ENCODE measurements around the gene RPRD1B.
"Not testable (repeated sequence)": the region's sequence is repeated elsewhere in the genome, so short reads cannot be mapped to it uniquely, and the experiment has no call there.

The RPRD1B gene

GRCh38 chr20:38073307-38074071 is 39.9 kb downstream of the RPRD1B start:
- DNase-seq (ENCODE audit: low read depth), result no peak

- DNase-seq (ENCODE audit: low read depth), result no peak
Observed at GRCh38 chr20:38075161-38075998, 41.8 kb downstream of the RPRD1B start.

DNA sequence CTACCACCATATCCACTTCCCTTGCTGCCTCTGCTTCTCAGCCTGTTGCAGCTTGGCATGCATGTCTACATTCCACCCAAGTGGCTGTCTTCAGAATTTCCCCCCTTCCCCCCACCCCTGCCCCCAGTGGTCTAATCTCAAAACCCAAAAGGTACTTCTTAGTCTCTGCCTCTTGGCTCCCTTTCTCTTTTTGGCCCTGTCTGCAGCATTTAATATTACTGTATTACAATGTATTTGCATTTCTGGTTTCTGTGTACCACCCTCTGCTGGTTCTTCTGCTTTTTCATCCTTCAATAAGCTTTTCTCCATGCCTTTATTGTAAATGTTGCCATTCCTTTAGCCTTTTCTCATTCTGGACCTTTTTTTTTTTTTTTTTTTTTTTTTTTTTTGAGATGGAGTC is 43.0 kb downstream of the RPRD1B start:
- no peak for DNase-seq (ENCODE audit: low read depth)

GRCh38 chr20:38078084-38078483 is 44.5 kb downstream of the RPRD1B start:
- DNase-seq (ENCODE audit: low read depth), result no peak

- DNase-seq (ENCODE audit: low read depth), result no peak
Observed at GRCh38 chr20:38079353-38079752, 45.8 kb downstream of the RPRD1B start.

DNA sequence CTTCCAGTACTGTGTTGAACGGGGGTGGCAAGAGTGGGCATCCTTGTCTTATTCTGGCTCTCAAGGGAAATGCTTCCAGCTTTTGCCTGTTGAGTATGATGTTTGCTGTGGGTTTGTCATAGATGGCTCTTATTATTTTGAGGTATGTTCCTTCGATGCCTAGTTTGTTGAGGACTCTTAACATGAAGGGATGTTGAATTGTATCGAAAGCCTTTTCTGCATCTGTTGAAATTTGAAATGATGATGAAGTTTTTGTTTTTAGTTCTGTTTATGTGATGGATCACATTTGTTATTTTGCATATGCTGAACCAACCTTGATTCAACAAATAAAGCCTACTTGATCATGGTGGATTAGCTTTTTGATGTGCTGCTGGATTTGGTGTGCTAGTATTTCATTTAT is 48.0 kb downstream of the RPRD1B start:
- no peak for DNase-seq (ENCODE audit: low read depth)

DNA sequence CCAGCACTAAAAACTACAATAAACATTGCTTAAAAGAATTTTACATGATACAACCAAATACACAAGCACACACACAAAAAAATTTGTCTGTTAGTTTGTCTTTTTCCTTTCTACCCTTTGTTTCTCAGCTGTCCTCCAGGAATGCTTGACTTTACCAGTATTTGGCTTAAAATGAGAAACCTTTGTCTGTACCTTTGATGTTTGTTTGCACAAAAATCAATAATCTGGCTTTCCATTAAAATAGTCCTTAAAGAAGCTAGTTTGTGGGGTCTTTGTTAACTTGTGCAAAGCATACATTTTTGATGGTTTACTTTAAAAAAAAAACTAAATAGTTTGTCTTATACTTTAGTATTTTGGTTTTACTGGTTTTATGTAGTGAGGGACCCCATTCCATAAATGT is 49.3 kb downstream of the RPRD1B start:
- no peak for DNase-seq (ENCODE audit: low read depth)

DNA sequence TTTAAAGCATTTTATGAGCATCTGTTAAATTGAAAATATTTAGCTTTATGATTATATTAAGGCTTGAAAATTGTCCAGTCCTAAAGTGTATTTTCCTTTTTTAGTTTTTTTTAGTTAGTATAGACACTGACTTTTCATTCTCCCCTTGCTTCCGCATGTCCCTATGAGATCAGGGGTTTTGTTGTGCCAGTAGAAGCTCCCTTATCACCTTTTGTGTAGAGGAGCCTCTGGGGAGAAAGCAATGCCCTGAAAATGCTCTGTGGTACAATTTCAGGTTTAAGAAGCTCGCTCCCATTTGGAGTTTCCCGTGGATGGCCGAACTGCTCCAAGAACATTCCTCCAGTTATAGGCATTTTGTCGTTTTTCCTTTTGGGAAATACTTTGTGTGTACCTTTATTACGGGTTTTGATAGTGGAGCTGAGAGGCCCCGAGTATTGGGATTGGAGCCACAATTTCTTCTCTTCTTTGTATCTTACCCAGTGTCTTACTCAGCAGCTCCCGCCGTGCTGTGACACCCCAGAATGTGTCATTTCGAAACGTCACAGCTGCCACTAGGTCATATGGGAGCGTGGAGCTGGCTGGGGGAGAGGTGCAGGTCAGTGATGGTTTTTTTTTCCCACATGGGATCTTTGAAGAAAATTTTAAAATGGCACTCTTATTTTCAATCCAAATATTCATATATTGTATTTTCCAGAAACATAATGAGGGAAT is 49.9 kb downstream of the RPRD1B start:
- DNase-seq (ENCODE audit: low read depth), result no peak

DNA sequence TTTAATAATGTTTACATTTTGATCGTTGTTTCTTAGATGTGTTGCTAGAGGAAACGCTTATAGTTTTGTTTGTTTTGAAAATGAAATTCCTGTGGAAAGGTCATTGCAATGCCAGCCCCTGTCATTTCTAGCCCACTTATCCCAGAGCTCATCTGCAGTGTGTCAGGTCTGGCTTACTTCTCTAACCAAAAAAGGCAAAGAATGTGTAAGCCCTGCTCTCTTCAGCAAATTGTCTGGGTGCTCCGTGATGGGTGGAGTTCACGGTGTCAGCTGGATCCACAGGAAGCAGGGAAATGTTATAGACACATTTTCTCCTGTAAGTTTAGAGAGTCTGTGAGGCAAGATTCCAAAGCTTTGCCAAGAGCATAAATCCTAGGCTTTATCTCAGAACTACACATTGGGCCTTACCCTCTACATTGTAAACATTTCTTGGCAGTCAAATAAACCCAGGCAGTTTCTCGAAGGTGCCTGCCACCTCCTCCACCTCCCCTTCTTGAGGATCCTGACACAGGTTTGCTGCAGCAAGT is 50.9 kb downstream of the RPRD1B start:
- no peak for DNase-seq (ENCODE audit: low read depth)

GRCh38 chr20:38085026-38085425 is 51.5 kb downstream of the RPRD1B start:
- DNase-seq (ENCODE audit: low read depth), result no peak

DNA sequence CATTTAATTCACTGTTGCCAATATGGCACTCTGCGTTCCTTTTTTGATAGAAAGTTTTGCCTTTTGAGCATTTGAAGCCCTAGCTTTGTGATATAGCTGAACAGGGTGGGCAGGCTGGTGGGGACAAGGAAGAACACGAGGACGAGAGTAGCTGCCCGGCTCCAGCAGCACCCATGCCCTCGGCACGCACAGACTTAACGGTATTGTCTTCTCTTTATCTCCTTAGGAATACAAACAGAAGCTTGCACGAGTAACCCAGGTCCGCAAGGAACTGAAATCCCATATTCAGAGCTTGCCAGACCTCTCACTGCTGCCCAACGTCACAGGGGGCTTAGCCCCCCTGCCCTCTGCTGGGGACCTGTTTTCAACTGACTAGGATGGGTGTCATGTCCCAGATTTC is 56.0 kb downstream of the RPRD1B start:
- no peak for DNase-seq (ENCODE audit: low read depth)

- no peak for DNase-seq (ENCODE audit: low read depth)
Observed at GRCh38 chr20:38090061-38090460, 56.5 kb downstream of the RPRD1B start.

DNA sequence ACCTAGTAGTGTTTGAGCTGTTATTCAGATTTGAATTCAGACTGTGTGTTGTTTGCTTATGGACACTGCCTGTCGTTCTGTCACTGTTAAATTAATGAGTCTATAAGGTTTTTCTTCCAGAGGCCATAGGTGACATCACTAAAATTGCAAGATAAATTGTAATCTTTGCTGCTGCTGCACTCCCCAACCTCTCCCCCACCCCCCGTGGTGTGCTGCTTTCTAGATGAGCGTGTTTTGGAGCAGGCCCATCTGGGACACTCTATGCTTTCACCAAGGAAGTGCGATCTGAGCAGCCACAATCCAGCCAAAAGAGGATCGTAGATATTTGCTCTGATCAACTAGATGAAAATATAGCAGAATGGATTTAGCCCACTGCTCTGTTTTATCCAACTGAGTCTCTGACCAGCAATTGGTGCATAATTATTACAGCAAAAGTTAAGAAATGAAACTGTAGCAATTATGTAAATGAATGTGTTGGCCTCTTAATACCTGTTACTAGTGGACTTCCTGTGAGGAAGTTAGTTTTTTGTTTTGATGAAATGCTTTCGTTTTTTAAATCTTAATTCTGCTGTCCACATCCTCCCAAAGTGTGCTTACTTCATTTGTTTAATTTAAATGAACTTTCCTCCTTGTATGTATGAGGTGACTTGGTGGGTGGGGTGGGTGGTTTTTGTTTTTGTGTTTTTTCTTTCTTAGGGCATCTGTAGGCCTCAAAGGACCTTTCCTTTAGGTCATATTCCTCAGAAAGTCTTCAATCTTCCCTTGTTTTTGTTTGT is 58.1 kb downstream of the RPRD1B start:
- no peak for DNase-seq (ENCODE audit: low read depth)

DNA sequence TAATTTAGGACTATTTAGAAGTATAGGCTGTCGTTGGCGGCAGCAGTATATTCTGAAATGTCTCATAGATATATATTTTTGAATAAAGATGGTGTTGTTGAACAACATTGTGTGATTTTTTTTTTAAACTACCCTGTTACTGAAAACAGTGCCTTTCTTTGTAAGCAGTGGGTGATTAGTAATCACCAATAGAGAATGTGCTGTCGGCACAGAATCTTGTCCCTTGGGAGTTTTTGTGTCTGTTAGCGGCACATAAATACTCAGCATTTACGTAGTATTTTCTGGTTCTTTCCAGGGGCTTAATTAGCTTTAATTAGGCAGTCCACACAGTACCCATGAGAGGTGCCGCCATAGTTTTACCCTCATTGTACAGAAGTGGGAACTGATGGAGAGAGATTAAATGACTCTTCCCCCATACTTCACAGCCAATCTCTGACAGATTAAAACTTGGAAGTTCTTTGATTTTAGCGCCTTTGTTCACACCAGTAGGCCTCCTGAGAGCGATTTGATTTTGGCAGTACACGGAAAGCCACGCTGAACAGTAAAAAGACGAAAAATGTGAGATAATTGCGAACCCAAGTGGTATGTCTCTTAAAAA is 58.8 kb downstream of the RPRD1B start:
- no peak for DNase-seq (ENCODE audit: low read depth)

DNA sequence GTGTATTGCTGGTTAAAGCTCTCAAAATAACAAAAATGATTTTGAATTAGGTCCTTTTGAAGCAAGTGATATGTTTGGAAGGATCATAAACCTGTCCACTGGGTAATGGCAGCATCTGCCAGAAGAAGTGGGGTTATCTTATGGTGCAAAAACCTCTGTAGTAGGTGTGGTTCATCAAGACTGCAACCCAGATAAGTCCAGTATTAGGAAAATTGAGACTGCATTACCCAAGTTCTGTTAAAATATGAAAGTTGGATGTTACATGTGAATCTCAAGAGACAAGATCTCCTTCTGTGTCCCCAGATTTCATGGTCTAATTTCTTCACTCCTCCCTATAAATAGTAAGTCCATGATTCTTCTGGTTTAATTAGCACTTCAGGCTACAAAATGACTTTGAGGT is 59.4 kb downstream of the RPRD1B start:
- no peak for DNase-seq (ENCODE audit: low read depth)

DNA sequence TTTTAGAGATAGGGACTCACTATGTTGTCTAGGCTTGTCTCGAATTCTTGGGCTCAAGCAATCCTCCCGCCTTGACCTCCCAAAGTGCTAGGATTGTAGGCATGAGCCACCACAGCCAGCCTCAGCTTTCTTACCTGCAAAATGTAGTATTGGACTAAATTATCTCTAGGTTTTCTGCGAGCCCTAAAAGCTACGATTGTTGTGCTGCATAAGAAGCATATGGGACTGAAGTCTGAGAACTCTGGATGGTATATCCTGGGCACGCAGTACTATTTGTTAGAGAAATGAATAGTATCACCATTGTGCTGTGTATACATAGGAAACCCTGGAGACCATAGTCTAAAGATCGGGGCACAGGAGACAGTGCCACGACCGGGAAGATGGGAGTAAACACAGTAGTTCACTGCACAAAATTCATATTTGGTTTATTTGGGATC is 60.1 kb downstream of the RPRD1B start:
- no peak for DNase-seq (ENCODE audit: low read depth)

GRCh38 chr20:38094373-38094891 is 60.9 kb downstream of the RPRD1B start:
- DNase-seq (ENCODE audit: low read depth), result no peak

DNA sequence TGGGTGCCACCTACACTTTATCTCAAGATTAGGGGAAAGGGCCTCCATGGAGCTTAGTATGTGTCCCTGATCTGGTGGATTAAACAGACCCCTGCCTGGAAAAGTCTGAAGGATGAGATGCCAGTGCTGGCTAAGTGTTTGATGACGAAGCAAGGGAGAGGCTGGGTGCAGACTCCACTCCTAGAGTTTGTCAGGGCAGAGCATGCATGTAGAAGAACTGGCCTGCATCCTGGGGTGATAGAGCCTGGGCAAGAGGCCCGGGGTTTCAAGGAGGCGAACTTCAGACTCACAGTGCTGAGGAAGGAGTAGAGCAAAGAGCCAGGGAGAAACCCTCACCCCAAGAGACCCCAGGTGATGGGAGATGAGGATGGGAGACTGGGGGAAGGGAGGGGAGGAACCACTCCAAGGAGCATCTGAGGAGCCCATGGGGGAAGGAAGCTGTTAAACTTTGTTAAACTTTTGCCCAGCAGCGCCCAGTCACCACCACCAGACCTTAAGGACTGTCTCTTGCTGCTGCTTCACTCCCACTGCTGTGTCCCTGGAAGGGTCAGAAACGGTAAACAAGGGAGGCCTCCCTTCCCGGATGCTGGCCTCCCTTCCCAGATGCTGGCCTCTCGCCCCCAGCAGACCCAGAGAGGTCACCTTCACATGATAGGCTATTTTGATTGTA is 61.6 kb downstream of the RPRD1B start:
- no peak for DNase-seq (ENCODE audit: low read depth)

GRCh38 chr20:38098952-38099351 is 65.4 kb downstream of the RPRD1B start:
- no peak for DNase-seq (ENCODE audit: low read depth)

DNA sequence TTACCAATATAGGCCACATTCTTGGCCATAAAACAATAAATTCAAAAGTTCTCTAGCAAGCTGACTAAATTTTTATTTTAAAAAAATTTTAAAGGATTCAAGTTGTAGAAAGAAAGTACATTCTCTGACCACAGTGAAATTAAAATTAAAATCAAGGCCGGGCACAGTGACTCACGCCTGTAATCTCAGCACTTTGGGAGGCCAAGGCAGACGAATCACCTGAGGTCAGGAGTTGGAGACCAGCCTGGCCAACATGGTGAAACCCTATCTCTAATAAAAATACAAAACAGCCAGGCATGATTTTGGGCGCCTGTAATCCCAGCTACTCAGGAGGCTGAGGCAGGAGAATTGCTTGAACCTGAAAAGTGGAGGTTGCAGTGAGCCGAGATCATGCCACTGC is 68.7 kb downstream of the RPRD1B start:
- DNase-seq (ENCODE audit: low read depth), result not testable (repeated sequence)
